Gastroesophageal sphincter (tissue), 3 donors: ENCODE data around the gene CSNK2A3.

Experiments
- POLR2AphosphoS5 ChIP-seq: sonication (generic); formaldehyde crosslinking; IDR thresholded peaks from one replicate; pipeline ENCODE4 v1.6.1; 2017; ENCODE audit warnings: antibody characterized with exemption
- TF ChIP-seq, protein P1 (sequence below), 4 experiments: fragments of 200-600 bp in 2 of 4; fragments of 450-650 bp in 2 of 4; sonication (generic) in 1 of 4; IDR thresholded peaks; one replicate each; pipeline ENCODE4 v1.5.1; 2017 to 2019; ENCODE audit warnings: antibody characterized with exemption in 4 of 4, mild to moderate bottlenecking in 2 of 4, moderate library complexity in 2 of 4

DNA sequence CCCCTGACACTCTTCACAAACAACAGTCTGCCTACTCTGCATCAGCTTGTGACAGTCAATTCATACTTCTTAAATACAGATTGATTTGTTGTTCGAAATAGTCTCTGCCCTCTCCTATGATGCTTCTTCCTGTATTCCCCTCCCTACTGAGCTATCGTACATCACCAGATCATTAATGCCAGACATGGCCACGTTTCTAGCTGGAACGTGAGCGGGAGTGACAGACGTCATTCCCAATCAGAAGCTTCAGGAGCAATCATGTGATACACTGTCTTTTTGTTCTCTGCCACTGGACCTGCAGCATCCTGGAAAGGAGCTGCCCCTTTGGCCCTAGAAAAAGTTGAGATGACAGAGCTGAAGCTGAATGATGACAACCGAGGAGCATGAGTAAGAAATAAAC lies 48.5 kb downstream of the CSNK2A3 start:
- TF ChIP-seq, protein P1, sequence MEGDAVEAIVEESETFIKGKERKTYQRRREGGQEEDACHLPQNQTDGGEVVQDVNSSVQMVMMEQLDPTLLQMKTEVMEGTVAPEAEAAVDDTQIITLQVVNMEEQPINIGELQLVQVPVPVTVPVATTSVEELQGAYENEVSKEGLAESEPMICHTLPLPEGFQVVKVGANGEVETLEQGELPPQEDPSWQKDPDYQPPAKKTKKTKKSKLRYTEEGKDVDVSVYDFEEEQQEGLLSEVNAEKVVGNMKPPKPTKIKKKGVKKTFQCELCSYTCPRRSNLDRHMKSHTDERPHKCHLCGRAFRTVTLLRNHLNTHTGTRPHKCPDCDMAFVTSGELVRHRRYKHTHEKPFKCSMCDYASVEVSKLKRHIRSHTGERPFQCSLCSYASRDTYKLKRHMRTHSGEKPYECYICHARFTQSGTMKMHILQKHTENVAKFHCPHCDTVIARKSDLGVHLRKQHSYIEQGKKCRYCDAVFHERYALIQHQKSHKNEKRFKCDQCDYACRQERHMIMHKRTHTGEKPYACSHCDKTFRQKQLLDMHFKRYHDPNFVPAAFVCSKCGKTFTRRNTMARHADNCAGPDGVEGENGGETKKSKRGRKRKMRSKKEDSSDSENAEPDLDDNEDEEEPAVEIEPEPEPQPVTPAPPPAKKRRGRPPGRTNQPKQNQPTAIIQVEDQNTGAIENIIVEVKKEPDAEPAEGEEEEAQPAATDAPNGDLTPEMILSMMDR (IDR thresholded peaks at IDR 0.05) = no peak
- TF ChIP-seq POLR2AphosphoS5 = no peak
